ENCODE measurements around the gene NAA20.

NAA20 gene

DNA sequence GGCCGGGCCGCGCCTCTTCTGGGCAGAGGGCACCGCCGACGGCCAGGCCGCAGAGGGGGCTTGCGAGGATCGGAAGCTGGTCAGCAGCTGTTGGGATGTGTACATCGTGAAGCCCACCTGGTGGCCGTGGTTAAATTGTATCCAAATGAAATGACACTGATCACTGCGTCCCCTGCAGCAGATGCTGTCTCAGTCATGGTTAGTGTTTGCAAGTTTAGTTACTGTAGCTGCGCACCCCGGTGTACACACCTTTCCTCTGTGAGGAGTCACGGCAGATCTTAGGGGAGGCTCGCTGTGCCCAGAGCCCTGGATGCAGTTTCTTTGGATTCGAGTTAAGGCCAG is 653 bp downstream of the NAA20 start:
- in situ Hi-C loops (cut with MboI; ENCODE audit: low sequenced_read_pairs), result no loop called here

DNA sequence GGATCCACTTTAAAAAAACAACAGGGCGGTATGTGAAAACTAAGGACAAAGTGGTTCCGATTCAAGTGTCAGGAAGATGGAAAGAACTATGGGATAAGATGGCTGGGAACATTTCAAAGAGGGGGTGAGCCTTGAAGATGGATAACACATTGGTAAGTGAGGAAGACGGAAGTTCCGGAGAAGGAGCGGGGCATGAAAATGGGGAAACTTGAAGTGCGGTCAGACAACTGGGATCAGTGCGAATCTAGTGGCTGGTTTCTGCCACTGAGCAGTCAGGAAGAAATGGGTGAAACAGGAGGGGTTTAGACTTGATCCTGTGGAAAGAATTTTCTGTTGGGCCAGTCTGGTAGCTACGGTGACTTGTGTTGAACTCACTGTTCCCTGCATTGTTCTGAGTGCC is 1.2 kb downstream of the NAA20 start:
- in situ Hi-C loops (cut with MboI; ENCODE audit: low sequenced_read_pairs), result no loop called here

DNA sequence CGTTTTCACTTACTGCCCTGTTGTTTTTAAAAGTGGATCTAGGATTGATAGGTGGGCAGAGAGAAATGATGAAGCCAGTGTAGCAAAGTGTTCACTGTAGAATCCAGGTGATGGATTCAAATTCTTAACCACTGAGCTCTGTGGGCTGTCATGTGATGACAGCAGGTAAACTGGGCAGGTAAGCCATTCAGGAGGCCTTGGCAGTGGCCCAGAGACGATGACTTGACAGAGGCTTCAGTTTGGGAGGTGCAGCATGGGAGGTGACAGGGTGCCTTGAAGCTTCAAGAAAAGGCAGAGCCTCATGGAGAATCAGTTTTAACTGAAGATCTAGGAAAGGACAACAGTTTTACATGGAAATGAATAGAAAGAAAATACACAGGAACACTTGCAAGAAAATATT is 2.0 kb downstream of the NAA20 start:
- in situ Hi-C loops (cut with MboI; ENCODE audit: low sequenced_read_pairs), result no loop called here

DNA sequence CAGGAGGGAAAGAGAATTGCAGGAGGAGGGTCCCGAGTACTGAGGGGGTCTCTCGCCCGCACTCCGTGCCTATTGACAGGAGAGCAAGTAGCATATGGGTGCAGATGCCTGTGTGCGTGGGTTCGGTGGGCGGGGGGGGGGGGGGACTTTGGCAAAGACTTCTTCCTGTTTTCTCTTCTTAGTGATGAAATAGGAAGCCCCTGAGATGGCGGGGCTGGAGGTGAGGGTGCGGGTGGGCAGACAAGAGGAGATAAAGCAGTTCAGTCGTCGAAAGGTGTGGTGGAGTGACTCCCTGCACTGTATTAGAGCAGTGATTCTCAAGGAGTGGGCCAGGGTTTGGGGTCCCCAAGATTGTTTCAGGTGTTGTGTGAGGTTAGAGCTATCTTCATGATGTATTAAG is 3.7 kb downstream of the NAA20 start:
- in situ Hi-C loops (cut with MboI; ENCODE audit: low sequenced_read_pairs), result no loop called here

DNA sequence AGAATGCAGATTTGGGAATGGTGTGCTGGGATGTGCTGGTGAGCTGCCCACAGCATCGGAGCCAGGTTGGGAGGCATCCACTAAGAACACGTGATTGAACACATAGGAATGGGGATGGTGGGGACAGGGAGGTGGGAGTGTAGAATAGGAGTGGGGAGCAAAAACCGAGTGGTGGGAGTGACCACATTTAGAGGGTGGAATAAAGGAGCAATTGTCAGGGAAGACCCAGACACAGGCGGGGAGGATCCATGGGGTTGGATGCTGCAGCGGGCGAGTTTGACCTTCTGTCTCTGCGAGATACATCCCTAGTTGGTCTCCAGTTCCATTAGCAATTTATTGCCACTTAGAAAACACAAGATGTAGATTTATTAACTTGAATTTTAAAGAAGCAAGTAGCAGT is 4.7 kb downstream of the NAA20 start:
- in situ Hi-C loops (cut with MboI; ENCODE audit: low sequenced_read_pairs), result no loop called here

DNA sequence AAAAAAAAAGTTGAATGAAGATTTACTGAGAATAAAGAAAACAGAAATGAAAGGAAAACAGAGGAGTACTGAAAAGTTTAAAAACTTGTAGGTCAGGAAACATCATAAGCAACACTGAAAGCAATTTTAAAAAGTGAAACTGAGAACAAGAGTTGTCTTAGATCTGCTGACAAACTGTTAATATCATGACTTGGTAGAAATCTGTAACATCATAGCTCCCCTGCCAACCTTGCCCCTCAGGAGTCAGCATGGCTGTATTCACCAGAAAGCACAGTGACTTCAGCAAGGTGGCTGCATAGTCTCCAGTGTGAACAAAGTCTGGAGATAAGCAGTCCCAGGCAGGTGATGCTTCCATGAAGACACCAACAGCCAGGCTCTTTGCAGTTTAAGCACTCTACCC is 5.3 kb downstream of the NAA20 start:
- in situ Hi-C loops (cut with MboI; ENCODE audit: low sequenced_read_pairs), result no loop called here

DNA sequence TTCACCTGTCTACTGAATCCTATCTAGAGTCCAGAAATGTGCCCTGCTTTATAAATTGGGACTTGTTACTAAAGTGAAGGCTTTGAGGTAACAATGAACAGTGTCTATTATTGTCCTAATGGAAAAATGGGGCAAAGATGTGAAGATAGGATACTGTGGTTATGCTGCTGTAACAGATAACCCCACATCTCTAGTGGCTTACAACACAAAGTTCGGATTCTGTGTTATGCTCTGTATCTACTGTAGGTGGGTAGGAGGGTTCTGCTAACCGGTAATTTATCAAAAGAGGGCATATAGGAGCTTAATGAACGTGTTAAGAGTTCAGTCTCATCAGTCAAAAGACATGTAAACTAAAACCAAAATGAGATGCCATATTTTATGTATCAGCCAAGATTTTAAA is 6.2 kb downstream of the NAA20 start:
- in situ Hi-C loops (cut with MboI; ENCODE audit: low sequenced_read_pairs), result no loop called here

DNA sequence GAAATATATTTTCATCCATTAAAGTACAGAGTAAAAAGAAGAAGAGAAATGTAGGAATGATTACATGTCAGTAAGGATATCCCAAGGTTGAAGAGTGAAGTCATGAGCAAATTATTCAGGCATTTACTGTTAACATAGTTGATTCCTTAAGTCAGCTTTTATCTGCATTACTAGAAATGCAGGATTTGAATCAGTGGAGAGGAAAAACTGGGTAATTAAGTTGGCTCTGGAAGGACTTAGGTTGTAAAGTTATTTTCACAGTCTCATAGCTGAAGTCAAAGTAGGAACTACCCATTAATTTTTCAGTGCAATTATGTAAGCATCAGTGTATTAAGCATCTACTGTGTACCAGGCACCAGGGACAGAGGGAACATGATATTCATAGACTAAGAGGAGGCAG is 7.8 kb downstream of the NAA20 start:
- in situ Hi-C loops (cut with MboI; ENCODE audit: low sequenced_read_pairs), result no loop called here

DNA sequence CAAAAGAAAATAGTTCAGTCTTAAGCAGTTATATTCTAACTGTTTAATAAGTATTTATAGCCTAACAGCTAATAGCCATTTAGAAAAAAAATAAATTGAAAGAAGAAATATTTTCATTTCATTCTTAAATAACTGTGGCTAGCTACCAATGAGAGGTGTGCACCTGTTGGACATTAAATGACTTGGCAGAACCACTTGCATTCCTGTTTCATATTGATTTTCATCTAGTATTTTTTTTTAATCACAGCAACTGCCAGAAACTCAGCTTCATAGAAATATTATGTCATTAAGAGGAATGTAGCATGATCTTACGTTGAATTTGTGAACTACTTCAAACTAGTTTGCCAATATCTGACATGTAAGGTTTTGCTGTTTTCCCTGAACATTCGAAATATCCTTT is 10.1 kb downstream of the NAA20 start:
- in situ Hi-C loops (cut with MboI; ENCODE audit: low sequenced_read_pairs), result no loop called here

DNA sequence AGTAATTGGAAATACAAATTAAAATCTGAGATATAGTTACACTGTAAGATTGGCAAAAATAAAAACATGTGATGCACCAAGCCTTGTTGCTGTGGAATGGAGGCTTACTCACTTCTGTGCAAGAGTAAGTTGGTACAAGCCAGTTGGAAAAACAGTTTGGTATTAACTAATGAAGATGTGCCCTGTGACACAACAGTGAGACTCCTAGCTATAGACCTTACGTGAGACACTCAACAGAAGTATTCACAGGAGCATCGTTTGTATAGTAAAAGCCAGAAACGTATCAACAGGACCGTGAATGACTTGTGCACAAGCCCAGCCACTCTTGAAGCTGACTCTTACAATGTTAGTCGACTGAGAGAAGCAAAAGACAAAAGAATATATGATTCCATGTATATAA is 14.6 kb downstream of the NAA20 start:
- in situ Hi-C loops (cut with MboI; ENCODE audit: low sequenced_read_pairs), result no loop called here

DNA sequence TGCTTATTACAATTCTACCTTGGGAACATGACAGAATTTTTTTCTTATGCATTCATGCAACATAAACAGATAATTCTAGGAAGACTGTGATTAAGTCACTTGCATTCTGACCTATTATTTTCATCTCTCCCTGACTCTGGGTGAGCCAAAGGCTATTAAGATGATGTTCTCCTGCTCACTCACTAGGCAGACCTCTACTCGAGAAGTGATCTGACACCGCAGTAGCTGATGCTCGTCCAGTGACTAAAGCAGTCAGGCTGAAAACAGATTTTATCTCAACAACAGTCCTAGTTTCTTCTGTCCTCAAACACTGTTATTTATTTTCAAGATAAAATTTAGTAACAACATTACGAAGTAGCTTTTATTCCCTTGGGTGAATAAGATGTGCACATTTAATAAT is 17.3 kb downstream of the NAA20 start:
- in situ Hi-C loops (cut with MboI; ENCODE audit: low sequenced_read_pairs), result no loop called here

DNA sequence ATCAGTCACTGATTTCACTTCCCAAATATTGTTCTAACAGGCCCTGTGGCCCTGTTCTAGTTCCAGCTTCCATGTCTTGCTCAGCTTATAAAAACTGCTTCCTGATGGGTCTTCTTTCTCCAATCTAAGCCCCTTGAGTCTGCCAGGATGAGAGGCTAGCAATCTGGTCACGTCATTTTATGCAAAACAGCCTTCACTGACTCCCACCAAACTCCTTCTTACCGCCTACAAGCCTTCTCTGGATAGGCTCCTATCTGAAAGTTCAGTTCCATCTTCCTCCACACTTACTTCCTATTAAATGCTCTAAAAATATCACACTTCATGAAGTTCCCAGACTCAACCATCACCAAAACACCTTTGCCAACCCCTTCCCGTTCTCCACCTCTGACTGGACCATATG is 19.6 kb downstream of the NAA20 start:
- in situ Hi-C loops (cut with MboI; ENCODE audit: low sequenced_read_pairs), result no loop called here

DNA sequence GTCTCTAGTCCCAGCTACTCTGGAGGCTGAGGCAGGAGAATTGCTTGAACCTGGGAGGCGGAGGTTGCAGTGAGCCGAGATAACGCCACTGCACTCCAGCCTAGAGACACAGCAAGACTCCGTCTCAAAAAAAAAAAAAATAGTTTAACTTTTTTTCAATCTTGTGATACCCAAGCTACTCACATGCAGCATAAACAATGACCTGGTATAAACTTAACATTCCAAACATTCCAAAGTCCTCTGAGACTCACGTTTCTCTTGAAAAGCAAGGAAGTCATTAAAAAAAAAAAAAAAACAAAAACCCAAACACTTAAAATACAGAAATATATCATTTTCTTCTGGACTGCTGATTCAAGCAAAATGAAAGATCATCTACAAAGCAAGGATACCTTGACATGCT is 20.8 kb downstream of the NAA20 start:
- in situ Hi-C loops (cut with MboI; ENCODE audit: low sequenced_read_pairs), result no loop called here

DNA sequence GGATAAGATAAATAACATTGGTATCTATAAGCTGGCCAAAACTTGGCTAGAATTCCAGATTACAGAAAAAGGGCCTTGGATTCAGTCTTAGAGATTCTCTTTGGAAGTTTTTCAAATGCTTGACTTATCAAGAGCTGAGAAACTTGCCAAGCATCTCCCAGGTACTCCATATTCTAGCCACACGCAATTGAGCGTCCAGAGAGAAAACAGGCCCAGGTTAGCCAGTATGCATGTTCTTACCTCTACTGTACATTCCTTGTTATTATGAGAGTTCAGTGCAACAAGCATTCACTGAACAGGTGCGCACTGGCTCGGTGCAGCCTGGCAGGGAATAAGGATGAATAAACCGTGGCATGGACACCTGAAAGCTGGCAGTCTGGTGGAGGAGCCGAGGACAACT is 21.4 kb downstream of the NAA20 start:
- in situ Hi-C loops (cut with MboI; ENCODE audit: low sequenced_read_pairs), result no loop called here

DNA sequence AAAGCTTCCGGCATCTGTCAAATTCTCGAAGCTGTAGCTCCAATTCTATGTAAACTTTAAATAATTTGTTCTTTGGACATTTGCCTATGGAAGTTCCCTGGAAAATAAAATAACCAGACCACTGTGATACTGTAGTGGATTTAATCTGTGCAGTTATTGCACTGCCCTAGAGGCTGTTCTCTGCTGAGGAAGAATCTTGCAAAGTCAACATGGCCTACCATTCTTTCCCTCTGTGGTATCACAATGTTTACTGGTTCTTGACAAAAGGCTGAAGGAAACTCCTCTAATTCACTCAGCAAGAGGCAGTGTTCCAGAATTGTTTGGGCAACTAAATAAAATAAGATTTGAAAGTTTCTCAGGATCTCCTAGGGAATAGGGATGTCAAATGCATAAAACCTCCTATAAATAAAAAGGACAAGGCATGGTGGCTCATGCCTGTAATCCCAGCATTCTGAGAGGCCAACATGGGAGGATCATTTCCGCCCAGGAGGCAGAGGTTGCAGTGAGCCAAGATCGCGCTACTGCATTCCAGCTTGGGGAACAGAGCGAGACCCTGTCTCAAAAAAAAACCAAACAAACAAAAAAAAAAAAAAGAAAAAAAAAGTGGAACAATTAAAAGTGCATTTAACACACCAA is 22.7 kb downstream of the NAA20 start:
- in situ Hi-C loops (cut with MboI; ENCODE audit: low sequenced_read_pairs), result no loop called here

DNA sequence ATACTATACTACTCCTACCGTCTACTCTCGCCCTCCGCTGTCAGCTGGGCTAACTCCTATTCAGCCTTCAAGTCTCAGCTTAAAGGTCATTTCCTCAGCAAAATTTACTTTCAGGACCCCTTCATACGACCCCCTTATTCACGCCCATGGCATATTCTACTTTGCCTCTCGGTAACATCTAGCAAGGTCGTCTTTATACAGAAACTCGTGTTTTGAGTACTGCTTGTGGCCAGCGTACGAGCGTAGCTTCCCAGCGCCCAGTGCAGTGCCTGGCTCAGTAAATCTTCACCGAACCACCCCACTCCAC is 34.6 kb downstream of the NAA20 start:
- in situ Hi-C loops (cut with MboI; ENCODE audit: low sequenced_read_pairs), result no loop called here

DNA sequence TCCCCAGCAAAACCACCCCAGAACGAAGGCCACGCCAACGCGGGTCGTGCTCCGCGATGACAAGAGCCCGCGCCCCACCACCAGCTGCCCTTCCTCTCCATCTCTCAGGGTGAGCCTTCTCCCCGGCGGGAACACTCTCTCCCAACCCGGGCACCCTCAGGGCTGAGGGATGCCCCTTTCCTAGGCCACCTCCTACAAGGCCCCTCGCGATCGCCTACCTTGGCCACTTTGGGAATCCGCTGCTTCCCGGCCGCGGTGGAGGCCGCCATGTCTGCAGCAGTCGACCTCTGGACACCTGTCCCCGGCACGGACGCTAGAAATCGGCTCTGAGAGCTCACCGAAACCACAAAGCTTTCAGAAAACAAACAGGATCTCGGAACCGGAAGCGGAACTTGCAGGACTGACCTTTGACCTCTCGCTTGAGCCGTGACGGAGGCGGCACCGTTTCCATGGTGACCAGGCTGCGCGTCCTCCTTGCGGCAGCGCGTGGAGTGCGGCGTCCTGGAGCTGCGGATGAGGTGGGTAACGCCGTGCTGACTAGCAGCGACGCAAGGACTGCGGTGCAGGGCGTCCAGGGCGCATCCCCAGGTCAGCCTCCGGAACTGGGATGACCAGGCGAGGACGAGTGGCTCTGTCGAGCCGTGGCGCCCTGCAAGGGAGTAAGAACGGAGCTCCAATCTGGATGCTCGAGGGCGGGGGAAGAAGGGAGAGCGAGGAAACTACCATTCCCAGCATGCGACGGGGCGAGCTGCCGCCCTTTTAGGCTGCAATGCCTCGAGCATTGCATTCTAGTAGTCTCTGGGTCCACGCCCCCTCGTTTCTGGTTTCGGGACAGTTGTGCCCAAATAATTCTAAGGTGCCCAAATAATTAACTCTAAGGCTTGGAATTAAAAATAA is 35.2 kb downstream of the NAA20 start, which contains the start of the genes CFAP61 and CRNKL1:
Gene CFAP61, plus strand, starts transcription at position 459 of the 897 bp plus-strand sequence. CDS start 4,122 bp downstream, outside the sequence.
Gene CRNKL1, minus strand, starts transcription at position 393 of the 897 bp plus-strand sequence. Its CDS starts 124 bp downstream, at position 269.
- in situ Hi-C loops (cut with MboI; ENCODE audit: low sequenced_read_pairs), result no loop called here

DNA sequence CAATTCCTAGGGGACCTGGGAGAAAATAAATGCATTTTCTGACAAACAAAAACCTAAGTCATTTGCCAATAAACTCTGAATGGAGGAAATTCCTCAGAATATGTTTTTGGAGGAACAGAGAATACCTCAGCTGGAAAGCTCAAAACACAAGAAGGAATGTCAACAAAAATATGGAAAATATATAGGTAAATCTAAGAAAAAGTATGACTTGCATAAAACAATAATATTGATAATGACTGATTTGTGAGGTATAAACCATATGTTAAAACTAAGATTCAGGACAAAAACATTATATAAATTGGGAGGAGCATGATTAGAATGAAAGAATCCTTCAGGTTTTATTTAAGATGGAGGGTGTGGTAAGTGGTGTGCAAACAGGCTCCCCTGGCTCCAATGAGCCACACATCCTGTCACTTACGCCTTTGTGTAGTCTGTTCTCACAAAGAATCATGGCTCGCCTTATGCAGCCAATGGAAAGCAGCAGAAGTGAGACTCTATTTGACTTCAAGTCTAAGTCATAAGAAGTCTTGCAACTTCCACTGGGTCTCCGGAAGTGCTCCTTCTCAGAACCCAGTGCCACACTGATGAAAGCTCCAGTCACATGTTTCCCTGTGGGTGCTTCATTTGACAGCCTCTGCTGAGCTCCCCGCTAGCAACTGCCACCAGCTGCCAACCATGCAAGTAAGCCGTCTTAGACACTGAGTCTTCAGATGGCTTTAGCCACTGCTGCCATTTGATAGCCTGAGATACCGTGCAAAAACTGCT is 43.3 kb downstream of the NAA20 start:
- in situ Hi-C loops (cut with MboI; ENCODE audit: low sequenced_read_pairs), result no loop called here

DNA sequence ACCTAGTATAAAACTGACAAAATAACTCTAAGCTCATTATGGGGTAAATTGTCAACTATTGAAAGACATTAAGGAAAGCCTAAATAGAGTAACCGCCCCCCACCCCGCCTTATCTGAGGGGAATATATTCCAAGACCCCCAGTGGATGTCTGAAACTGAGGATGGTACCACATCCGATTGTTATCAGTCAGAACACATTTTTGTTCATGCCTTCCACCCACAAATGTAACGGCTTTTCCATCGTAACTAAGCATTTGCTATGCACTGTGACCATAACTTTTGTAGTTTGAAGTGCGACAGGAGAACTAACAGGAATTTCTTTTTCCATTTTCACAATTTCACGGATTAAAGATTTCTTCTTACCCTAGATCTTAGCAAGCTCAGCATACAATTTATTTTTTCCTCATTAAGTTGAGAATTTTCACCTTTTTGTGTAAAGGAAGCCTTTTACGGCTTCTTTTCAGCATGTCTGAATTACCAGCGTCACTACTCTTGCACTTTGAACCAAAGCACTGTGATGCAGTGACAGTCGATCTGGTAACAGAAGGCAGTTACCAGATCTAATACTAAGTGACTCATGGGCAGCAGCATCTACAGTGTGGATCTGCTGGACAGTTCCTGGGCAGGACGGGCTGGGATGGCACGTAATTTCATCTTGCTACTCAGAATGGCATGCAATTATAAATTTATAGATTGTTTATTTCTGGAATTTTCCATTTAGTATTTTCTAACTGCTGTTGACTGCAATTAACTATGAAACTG is 47.0 kb downstream of the NAA20 start:
- in situ Hi-C loops (cut with MboI; ENCODE audit: low sequenced_read_pairs), result no loop called here

DNA sequence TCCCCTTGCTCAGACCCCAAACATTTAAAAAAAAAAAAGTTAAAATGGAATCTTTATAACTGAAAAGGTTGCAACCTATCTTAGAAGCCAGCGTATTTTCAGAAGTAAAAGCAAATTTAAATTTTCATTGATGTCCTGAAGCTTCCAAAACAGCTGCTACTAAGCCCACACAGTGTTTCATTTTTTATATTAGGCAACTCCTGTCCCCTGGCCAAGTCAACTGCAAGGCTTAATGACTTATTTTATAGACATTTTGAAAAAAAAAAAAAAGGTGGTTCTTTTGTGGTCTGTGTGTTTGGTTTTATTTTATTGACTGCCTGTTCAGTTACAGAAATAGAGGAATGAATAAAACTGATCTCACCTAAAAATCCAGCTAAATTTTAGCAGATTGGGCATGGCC is 48.2 kb downstream of the NAA20 start:
- in situ Hi-C loops (cut with MboI; ENCODE audit: low sequenced_read_pairs), result no loop called here

Measured in hTERT RPE-1 (cell line).